OCI-LY3 (cell line): Measurements from ENCODE around the gene TTC7B.

Experiments
- CTCF ChIP-seq: fragments of 200-600, 300-600 bp; sonication (generic); IDR thresholded peaks from 2 replicates; pipeline ENCODE4 v1.5.1; 2014; ENCODE audit warnings: antibody characterized with exemption, low read length, low read depth
- EZH2phosphoT487 ChIP-seq: fragments of 200-600 bp; shearing (Covaris generic); IDR thresholded peaks from 2 replicates; pipeline ENCODE4 v1.6.1; 2018; ENCODE audit warnings: antibody characterized with exemption, mixed run types, low read depth

- no peak for TF ChIP-seq CTCF
- TF ChIP-seq EZH2phosphoT487: no peak
These were observed 205.7 kb downstream of the TTC7B start for GRCh38 chr14:90610346-90611040.
